GM06990 (cell line): Measurements from ENCODE around the gene PLXNB2.

ENCODE experiments used
- DNase-seq: peaks from one replicate; pipeline ENCODE4 v3.0.0-alpha.2; 2011; ENCODE audit not compliant: insufficient read length; ENCODE audit errors: extremely low read depth
- H3K27me3 ChIP-seq: replicated peaks from 2 replicates; pipeline ENCODE4 v1.6.0; 2011; ENCODE audit warnings: low read length; ENCODE audit not compliant: control insufficient read depth, insufficient read depth
- H3K36me3 ChIP-seq: 2 replicates; pipeline ENCODE4 v1.5.1; 2011; ENCODE audit warnings: low read length; ENCODE audit not compliant: control insufficient read depth, insufficient read depth
- H3K4me3 ChIP-seq: replicated peaks from 2 replicates; pipeline ENCODE4 v1.5.1; 2011; ENCODE audit warnings: low read depth, mild to moderate bottlenecking, control low read depth, low read length
- TF ChIP-seq, protein P1 (sequence below): IDR thresholded peaks from 2 replicates; pipeline ENCODE4 v1.5.1; 2011; ENCODE audit warnings: low read length, control low read depth, mild to moderate bottlenecking, inconsistent platforms; ENCODE audit not compliant: insufficient read depth, poor library complexity, severe bottlenecking

Gene PLXNB2

DNA sequence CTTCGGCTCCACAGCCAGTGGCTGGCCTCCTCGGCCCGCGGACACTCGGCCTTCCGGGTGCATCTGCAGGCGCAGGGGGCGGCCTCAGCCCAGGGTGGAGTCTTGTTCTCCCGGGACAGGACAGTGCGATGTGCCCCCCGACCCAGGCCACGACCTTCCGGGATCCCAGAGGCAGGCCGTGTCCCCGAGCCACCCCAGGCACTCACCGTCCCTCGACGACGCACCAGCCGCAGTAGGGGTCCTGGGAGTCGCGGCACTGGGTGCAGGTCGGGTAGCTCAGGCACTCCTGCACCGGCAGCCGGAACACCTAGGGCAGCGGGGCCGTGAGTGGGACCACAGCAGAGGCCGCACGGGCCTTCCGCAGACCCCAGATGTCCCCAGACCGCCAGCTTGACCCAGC lies 19.7 kb downstream of the PLXNB2 start:
- TF ChIP-seq, protein P1, sequence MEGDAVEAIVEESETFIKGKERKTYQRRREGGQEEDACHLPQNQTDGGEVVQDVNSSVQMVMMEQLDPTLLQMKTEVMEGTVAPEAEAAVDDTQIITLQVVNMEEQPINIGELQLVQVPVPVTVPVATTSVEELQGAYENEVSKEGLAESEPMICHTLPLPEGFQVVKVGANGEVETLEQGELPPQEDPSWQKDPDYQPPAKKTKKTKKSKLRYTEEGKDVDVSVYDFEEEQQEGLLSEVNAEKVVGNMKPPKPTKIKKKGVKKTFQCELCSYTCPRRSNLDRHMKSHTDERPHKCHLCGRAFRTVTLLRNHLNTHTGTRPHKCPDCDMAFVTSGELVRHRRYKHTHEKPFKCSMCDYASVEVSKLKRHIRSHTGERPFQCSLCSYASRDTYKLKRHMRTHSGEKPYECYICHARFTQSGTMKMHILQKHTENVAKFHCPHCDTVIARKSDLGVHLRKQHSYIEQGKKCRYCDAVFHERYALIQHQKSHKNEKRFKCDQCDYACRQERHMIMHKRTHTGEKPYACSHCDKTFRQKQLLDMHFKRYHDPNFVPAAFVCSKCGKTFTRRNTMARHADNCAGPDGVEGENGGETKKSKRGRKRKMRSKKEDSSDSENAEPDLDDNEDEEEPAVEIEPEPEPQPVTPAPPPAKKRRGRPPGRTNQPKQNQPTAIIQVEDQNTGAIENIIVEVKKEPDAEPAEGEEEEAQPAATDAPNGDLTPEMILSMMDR: no peak
- Histone ChIP-seq H3K27me3 (no peaks in the 10 kb centered on the region), H3K4me3 (no peak overlapping the region), H3K36me3 (peaks cover 61% of the 10 kb centered on the region)
- no peak for DNase-seq

DNA sequence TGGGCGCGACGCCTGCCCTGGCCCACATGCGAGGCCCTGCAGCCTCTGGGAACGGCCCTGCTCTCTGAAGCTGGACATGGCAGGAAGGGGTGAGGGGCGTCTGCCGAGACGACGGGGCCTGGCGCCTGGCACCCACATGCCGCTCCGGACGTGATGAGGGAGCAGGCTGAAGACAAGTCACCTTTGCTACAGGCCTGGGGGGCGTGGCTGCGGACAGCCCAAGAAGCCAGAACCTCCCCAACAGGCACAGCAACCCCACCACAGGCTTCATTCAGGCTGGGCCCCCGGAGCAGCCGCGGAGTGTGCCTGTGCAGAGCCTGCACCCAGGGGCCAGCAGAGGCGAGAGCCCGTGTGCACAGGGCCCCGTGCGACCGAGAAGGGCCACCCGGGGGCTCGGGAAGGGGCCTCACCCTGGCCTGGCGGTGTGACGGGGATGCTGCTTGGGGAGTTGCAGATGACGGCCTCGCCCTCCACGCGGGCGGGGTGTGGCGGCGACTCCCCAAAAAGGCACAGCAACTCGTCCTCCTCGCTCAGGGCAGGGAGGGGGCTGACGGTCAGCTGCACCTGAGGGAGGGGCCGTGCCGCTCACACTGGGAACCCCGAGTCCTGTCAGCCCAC lies 20.6 kb downstream of the PLXNB2 start:
- TF ChIP-seq, protein P1: no peak
- peaks cover 65% of the 10 kb centered on the region for H3K36me3 ChIP-seq
- H3K4me3 ChIP-seq: no peak overlapping the region
- no peaks in the 10 kb centered on the region for H3K27me3 ChIP-seq
- DNase-seq: no peak

DNA sequence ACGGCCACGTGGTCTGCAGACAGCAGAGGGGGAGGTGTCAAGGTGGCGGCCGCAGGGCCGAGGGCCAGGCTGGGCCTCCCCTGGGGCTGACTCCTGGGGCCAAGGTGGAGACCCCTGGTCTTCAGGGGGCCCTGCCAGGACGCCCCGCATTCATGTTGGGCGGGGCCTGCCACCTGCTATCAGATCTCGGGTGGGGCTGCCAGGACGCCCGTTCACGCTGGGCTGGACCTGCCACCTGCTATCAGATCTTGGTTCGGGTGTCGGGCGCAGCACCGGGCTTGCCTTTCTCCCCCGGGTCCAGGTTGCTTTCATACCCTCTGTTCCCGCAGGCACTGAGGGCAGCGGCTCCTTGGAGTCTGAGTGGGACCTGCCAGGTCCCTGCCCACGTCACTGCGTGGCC lies 21.2 kb downstream of the PLXNB2 start:
- no peak for DNase-seq
- TF ChIP-seq, protein P1: no peak
- peaks cover 69% of the 10 kb centered on the region for H3K36me3 ChIP-seq
- H3K27me3 ChIP-seq: no peaks in the 10 kb centered on the region
- H3K4me3 ChIP-seq: no peak overlapping the region

DNA sequence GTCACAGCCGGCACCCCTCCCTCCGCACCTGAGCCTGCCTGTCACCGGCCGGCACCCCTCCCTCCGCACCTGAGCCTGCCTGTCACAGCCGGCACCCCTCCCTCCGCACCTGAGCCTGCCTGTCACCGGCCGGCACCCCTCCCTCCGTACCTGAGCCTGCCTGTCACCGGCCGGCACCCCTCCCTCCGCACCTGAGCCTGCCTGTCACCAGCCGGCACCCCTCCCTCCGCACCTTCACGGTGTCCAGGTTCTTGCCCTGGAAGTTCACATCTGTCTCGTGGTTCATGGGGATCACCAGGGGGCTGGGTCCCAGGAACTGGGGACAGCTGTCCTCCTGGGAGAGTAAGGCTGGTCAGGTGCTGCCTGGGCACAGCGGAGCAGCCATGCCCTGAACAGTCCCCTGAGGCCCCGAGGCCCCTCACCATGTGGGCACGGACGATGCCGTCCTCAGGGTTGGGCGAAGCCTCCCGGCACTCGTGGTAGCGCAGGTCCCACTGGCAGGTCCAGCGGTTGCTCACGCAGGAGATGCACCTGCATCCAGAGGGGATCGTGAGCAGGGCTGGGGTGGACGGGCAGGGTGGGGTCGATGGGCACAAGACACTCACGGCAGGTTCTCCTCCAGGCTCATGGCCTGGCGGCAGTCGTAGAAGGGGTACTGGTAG lies 21.7 kb downstream of the PLXNB2 start:
- DNase-seq: no peak
- H3K27me3 ChIP-seq: no peaks in the 10 kb centered on the region
- no peak overlapping the region for H3K4me3 ChIP-seq
- peaks cover 68% of the 10 kb centered on the region for H3K36me3 ChIP-seq
- TF ChIP-seq, protein P1: no peak

DNA sequence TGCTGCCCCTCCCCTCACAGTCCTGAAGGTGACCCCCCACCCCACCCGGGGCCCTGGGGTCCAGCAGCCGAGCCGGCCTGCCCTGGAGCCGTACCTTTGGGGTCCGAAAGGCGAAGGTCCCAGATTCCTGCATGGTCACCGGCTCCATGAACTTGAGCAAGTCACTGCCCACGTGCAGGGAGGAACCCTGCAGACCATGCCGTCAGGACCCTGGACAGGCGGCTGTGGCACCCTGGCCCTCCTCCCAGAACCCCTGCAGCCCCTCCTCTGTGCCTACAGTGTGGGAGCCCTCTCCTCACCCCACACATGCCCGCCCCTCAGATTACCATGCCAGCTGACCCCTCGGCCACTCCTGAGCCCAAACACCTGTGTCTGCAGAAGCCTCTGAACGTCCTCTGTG lies 23.0 kb downstream of the PLXNB2 start:
- no peak overlapping the region for H3K4me3 ChIP-seq
- TF ChIP-seq, protein P1: no peak
- peaks cover 64% of the 10 kb centered on the region for H3K36me3 ChIP-seq
- H3K27me3 ChIP-seq: no peaks in the 10 kb centered on the region
- no peak for DNase-seq
